ENCODE data around the gene TRAF3. TPM values are rescaled to one million over a fixed set of nuclear protein-coding genes. Genes with fewer than 3 reads are reported as not detected.
A peak's percentile ranks its signal among the peaks of the same experiment; 100 is the strongest.

The TRAF3 gene
- total and polyA plus RNA-seq, 2 donors: 8.8 to 12.4 TPM

DNA sequence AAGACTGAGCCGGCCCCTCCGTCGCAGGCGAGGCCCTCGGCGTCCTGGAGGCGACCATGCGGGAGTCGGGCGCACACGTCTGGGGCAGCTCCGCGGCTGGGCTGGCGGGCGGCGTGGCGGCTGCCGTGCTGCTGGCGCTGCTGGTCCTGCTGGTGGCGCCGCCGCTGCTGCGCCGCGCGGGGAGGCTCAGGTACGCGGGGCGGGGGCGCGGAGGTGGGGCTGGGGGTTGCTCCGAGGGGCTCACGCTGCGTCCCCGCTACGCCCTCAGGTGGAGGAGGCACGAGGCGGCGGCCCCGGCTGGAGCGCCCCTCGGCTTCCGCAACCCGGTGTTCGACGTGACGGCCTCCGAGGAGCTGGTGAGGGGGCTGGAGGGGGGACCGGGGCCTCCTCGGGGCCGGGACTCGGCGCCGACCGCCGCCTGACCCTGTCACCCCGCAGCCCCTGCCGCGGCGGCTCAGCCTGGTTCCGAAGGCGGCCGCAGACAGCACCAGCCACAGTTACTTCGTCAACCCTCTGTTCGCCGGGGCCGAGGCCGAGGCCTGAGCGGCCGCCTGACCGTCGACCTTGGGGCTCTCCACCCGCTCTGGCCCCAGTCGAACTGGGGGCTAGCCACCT lies 153.0 kb downstream of the TRAF3 start:
- peaks cover 2% of the 10 kb centered on the region for H3K4me1 ChIP-seq (ENCODE audit: insufficient read depth)
- no peak for DNase-seq (ENCODE audit: extremely low spot score)
- H3K36me3 ChIP-seq (ENCODE audit: insufficient read depth): no peaks in the 10 kb centered on the region
- peak overlapping the region; percentile 27 for H3K4me3 ChIP-seq (ENCODE audit: low read depth, low read length)
- no peak overlapping the region for H3K27ac ChIP-seq (ENCODE audit: low read depth)
- 3% methylated on average over 74 of the region's 74 CpGs for WGBS

DNA sequence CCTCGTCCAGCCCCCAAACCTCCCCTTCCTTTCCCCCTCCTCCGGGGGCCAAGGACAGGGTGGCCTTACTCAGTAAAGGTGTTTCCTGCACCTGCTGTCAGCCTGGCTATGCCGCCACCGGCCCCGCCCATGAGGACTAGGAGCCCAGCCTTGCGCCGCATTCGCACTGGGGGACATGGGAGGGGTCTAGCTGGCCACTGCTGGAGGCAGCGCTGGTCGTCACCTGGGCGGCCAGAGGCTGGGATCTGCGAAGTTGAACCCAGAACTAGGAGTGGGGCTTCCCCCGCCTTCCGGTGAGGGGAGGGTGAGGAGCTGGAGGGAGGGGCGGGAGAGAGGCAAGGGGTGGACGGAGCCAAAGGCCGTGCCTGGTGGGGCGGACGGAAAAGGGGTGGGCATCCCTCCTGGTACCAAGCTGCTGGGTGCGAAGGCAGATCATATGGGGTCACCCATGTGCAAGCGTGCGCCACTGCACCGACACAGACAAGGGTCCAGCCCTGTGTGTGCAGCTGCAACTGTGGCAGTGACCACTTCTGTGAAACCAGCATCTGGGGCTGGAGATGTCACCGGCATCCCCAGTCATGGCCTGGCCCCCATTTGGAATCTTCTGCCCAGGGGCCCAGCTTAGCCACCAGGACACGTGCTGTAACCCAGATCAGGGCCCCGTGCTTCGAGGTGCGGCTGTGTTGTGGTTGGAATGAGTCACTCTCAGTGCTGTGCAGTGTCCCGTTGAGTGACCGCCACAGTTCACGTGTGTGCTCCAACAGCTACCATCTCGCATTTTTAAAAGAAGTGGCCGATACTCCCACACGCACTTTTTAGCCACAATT lies 153.7 kb downstream of the TRAF3 start:
- Histone ChIP-seq H3K27ac (ENCODE audit: low read depth) (no peak overlapping the region), H3K4me1 (ENCODE audit: insufficient read depth) (peaks cover 2% of the 10 kb centered on the region), H3K36me3 (ENCODE audit: insufficient read depth) (peaks cover under 1% of the 10 kb centered on the region), H3K4me3 (ENCODE audit: low read depth, low read length) (no peak overlapping the region)
- DNase-seq (ENCODE audit: extremely low spot score): no peak
- WGBS: 62% methylated on average over 34 of the region's 34 CpGs

DNA sequence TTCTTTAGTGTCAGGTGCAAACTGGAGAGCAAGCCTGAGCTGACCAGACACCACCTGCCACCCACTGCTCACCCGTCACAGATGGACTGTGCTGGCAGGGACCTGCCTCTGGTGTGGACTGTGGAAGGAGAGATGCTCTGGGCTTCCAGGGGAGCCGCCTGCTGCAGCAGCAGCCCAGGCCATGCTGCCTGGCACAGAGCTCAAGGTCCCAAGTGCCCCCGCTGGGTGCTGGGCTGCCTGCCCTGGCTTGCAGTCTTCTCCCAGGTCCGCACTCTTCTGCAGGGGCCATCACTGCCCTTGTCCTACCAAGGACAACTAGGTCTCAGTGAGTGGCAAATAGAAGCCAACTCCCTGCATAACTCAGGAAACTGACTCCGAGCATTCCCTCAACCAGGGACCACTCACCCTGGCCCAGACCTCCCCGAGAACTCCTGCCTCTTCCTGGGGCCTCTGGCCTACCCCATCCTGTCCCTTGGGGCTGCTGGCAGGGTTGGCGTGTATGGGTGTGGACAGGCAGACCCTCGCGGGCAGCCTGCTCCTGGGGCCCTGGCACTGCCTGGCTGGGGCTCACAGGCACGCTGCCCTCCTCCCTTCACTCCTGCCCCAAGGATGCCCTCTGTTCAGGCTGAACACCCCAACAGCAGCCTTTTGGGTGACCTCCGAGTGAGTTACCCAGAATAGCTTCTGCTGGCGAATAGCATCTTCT lies 154.5 kb downstream of the TRAF3 start:
- 95% methylated on average over 12 of the region's 12 CpGs for WGBS

DNA sequence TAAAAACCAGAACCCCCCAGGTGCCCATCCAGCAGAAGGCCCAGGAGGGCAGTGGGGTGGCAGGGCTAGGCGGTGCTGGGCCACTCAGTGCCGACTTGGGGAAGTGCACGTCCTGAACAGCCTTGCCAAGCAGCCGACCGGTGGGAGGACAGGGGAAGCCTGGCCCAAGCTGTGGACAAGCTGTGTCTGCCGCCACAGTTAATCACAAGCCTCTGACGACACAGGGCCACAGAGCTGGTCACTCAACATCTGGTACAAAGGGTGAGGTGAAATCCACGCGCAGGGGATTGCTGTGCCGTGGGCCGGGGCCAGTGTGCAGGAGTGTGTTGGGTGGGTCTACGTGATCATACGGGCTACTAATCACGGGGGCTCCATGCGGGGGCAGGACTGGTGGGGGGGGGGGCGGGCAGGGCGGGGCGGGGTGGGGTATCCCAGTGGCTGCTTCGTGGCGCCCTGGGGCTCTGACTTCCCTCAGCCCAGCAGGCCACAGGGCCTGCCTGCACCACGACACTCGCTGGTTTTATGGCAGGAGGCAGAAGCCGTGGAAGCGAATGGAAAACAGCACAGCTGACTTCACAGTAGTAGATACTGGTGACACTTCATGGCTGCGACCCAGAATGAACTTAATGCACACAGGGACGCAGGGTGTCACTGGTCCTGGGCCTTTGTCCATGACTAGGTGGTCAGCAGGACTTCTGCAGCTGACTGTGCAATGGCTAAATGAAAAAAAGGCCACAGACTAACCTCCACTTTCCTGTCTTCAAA lies 155.4 kb downstream of the TRAF3 start:
- 89% methylated on average over 26 of the region's 26 CpGs for WGBS

More for the DNA sequence above, 154.5 kb downstream of the TRAF3 start:
- H3K4me1 ChIP-seq (ENCODE audit: insufficient read depth): peaks cover 2% of the 10 kb centered on the region
- DNase-seq (ENCODE audit: extremely low spot score): no peak
- H3K36me3 ChIP-seq (ENCODE audit: insufficient read depth): peaks cover 1% of the 10 kb centered on the region
- no peak overlapping the region for H3K27ac ChIP-seq (ENCODE audit: low read depth)
- H3K4me3 ChIP-seq (ENCODE audit: low read depth, low read length): no peak overlapping the region

DNA sequence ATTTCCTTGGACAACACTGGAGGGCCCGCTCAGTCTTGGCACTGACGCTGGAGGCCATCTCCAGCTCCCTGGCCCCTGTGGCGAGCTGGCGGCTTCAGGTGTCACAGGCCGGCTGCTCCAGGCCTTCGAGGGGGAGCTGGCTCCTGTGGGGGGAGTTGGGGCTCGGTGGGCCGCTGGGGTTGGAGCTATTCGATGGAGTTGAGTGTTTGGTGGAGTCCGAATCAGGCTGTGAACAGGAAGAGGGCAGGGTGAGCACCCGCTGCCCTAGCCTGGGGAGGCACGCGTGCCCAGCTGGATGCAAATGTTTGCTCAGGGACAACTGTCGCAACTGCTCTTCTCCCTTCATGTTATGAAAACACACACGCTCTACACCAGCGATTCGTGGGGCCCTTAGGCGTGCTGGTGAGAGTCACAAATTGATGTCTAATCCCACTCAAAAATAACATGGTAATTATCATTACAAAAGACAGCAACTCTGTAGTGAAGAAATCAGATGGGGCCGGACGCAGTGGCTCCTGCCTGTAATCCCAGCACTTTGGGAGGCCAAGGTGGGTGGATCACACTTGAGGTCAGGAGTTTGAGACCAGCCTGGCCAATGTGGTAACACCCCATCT lies 156.5 kb downstream of the TRAF3 start:
- 95% methylated on average over 20 of the region's 20 CpGs for WGBS
- no peak for DNase-seq (ENCODE audit: extremely low spot score)
- peaks cover 2% of the 10 kb centered on the region for H3K4me1 ChIP-seq (ENCODE audit: insufficient read depth)
- peaks cover 1% of the 10 kb centered on the region for H3K36me3 ChIP-seq (ENCODE audit: insufficient read depth)
- H3K4me3 ChIP-seq (ENCODE audit: low read depth, low read length): no peak overlapping the region
- H3K27ac ChIP-seq (ENCODE audit: low read depth): no peak overlapping the region

More for the DNA sequence above, 155.4 kb downstream of the TRAF3 start:
- Histone ChIP-seq H3K4me1 (ENCODE audit: insufficient read depth) (peaks cover 2% of the 10 kb centered on the region), H3K27ac (ENCODE audit: low read depth) (no peak overlapping the region), H3K4me3 (ENCODE audit: low read depth, low read length) (no peak overlapping the region), H3K36me3 (ENCODE audit: insufficient read depth) (peaks cover 1% of the 10 kb centered on the region)
- DNase-seq (ENCODE audit: extremely low spot score): no peak

DNA sequence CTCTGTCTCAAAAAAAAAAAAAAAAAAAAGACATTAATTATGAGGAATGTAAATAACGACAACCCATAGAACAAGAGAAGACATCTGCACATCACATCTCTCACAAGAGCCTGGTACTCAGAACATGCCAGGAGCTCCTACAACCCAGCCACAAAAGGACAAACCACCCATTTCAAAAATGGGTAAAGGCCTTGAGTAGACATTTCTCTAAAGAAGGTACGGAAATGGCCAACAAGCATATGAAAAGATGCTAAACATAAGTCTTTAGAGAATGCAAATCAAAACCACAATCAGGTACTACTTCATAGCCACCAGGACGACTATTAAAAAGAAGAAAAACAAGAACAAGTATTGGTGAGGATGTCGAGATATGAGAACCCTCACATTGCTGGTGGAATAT lies 158.5 kb downstream of the TRAF3 start:
- peaks cover 1% of the 10 kb centered on the region for H3K36me3 ChIP-seq (ENCODE audit: insufficient read depth)
- no peak overlapping the region for H3K27ac ChIP-seq (ENCODE audit: low read depth)
- DNase-seq (ENCODE audit: extremely low spot score): no peak
- no peaks in the 10 kb centered on the region for H3K4me1 ChIP-seq (ENCODE audit: insufficient read depth)
- 95% methylated on average over 4 of the region's 4 CpGs for WGBS
- no peak overlapping the region for H3K4me3 ChIP-seq (ENCODE audit: low read depth, low read length)

DNA sequence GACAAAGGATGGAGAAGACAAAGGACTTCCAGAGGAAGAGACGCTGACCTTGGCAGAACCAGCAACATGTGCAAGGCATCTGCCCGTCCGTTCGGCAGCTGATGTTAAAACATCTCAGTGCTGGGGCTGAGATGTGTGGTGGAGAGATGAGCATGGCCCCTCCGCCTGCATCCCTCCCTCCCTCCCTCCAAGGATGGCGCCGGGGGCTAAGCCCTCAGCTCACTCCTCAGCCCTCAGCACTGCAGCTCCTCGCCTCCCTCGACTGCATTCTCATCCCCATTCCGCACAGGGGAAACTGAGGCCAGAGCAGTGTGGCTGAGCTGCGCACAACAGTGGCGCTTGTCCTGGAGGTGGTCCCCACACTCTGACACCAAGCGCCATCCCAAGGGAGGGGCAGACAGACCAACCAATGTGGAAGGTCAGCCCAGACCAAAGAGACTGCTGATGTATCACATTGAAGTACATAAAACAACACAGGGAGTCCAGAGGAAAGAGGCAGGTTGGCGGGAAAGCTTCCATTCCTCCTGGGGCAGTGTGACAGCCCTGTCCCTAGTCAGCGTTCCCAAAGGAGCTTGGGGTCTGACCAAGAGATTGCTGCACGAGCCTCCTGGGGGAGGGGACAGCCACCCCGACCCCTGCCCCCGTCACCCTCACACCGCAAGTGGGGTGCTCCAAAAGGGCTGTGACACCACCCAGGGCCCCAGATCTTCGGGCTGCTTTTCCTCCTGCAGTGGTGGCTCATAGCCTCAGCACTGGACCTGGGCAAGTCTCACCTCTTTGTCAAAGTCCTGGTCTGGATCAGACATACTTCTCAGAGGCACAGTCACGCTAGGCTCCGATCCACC lies 160.3 kb downstream of the TRAF3 start:
- Histone ChIP-seq H3K4me3 (ENCODE audit: low read depth, low read length) (no peak overlapping the region), H3K4me1 (ENCODE audit: insufficient read depth) (no peaks in the 10 kb centered on the region), H3K27ac (ENCODE audit: low read depth) (no peak overlapping the region), H3K36me3 (ENCODE audit: insufficient read depth) (peaks cover 3% of the 10 kb centered on the region)
- DNase-seq (ENCODE audit: extremely low spot score): no peak
- WGBS: 92% methylated on average over 22 of the region's 22 CpGs

DNA sequence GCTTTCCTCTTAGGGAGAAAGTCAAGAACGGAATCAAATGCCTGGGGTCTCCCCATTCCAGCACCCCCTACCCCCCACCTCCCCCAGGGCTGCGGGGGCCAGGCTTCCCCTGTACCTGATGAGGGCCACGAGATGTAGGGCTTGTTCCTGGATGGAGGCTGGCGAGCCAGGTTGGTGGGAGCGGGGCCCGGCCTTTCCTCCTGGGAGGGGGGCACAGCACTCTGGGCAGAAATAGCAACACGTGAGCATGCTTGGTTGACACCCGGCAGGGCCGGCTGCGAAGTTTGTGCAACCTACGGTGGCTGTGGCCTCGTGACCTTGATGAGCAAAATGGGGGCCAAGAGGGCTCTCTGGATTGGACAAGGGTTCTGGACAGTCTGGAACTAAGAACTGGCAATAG lies 160.9 kb downstream of the TRAF3 start:
- no peaks in the 10 kb centered on the region for H3K4me1 ChIP-seq (ENCODE audit: insufficient read depth)
- peaks cover 3% of the 10 kb centered on the region for H3K36me3 ChIP-seq (ENCODE audit: insufficient read depth)
- WGBS: 94% methylated on average over 12 of the region's 12 CpGs
- DNase-seq (ENCODE audit: extremely low spot score): no peak
- no peak overlapping the region for H3K4me3 ChIP-seq (ENCODE audit: low read depth, low read length)
- H3K27ac ChIP-seq (ENCODE audit: low read depth): no peak overlapping the region

DNA sequence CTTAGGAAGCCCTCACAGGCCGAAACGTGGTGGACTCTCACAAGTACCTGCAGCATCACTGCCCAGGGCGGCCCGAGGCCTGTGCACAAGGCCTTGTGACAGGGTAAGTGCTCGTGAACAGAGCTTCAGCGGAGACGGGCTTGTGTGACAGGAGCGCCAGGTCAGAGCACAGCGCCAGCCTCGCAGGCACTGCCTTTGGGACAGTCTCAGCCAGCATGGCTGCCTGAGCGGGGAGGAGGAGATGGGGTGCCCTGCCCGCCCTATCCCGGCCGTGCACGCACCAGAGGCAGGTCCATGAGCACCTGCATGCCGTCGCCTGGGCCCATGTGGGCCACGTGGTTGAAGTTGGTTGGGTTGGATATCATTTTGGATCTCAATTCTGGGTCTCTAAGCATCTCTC lies 162.1 kb downstream of the TRAF3 start:
- no peak for DNase-seq (ENCODE audit: extremely low spot score)
- 96% methylated on average over 18 of the region's 18 CpGs for WGBS
- Histone ChIP-seq H3K4me3 (ENCODE audit: low read depth, low read length) (no peak overlapping the region), H3K4me1 (ENCODE audit: insufficient read depth) (no peaks in the 10 kb centered on the region), H3K27ac (ENCODE audit: low read depth) (no peak overlapping the region), H3K36me3 (ENCODE audit: insufficient read depth) (peaks cover 3% of the 10 kb centered on the region)

DNA sequence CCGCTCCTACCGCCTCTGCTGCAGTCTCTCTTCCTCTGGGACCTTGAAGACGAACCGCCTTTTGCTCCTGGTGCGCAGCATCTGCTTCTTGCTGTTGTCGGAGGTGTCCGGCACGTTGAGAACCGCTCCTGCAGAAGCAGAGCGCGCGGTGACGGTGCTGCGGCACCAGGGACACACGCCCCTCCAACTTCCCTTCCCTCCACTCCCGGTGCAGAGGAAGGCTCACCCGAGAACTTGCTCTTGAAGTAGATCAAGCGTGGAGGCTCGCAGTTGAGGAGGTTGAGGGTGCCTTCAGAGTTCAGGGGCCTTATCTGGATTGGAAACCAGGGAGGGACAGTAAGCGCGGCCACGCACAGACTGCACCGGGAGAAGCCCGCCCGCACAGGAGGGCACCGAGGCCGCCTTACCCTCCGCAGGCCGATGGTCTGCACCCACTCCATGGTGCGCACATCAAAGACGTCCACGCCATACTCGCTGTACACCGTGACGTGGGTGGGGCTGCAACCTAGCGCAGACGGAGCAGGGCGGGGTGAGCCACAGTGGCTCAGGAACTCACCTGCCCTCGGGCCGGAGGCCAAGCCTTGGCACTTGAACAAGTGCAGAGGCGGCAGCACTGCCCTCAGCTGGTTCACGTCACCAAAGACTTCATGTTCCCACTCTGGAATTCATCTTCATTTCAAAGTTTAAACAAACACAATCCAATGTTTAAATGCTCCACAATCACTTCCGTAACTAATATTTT lies 162.7 kb downstream of the TRAF3 start:
- H3K4me3 ChIP-seq (ENCODE audit: low read depth, low read length): no peak overlapping the region
- no peaks in the 10 kb centered on the region for H3K4me1 ChIP-seq (ENCODE audit: insufficient read depth)
- 90% methylated on average over 43 of the region's 43 CpGs for WGBS
- peaks cover 3% of the 10 kb centered on the region for H3K36me3 ChIP-seq (ENCODE audit: insufficient read depth)
- DNase-seq (ENCODE audit: extremely low spot score): no peak
- no peak overlapping the region for H3K27ac ChIP-seq (ENCODE audit: low read depth)

DNA sequence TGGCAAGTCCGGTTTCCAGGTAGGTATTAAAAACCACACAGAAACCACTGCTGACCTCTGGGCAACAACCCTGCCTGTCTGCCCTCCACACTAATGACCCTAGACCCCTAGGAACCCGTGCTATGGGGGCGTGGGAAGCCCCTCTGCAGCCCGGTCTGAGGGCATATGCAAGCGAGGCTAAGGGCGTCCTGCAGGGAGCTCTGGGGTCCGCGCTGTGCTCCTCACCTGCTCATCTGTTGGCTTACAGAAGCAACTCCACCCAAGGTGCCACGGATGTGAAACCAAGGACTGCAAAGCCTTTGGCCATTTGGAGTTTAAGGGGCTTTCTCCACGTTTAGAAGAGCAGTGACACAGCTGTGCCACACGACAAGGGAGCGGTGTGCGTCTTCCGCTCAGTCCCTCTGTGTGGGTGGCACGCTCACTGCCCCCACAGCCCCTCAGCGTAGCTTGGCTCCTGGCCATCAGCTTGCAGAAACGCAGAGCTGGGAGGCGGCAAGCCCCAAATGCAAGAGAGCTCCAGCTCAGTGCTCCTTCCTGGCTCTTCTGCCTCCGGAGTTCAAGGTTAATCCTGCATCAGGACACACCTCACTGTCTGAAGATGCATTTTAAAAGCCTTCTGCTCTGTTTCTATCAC lies 163.6 kb downstream of the TRAF3 start:
- Histone ChIP-seq H3K4me3 (ENCODE audit: low read depth, low read length) (no peak overlapping the region), H3K4me1 (ENCODE audit: insufficient read depth) (no peaks in the 10 kb centered on the region), H3K27ac (ENCODE audit: low read depth) (no peak overlapping the region), H3K36me3 (ENCODE audit: insufficient read depth) (peaks cover 7% of the 10 kb centered on the region)
- no peak for DNase-seq (ENCODE audit: extremely low spot score)
- 81% methylated on average over 19 of the region's 19 CpGs for WGBS

All from urinary bladder (tissue), 4 donors.